Cardiac muscle cell (in vitro differentiated cells and primary cell): Measurements from ENCODE around the gene HIVEP2. TPM values are rescaled to one million over a fixed set of nuclear protein-coding genes. Genes with fewer than 3 reads are reported as not detected.
A peak's percentile ranks its signal among the peaks of the same experiment; 100 is the strongest.

Experiments
- DNase-seq, 2 donors: peaks; one replicate each; pipeline versions ENCODE4 v3.0.0 to v3.0.0-alpha.2; 2010 to 2017; ENCODE audit warnings: low read depth in 1 of 2, low spot score in 1 of 2
- H3K27ac ChIP-seq: fragments of 200-600 bp; sonication (generic); 2 replicates; pipeline ENCODE4 v1.5.1; 2016
- H3K27me3 ChIP-seq: fragments of 200-600 bp; sonication (generic); 2 replicates; pipeline ENCODE4 v1.6.0; 2016; ENCODE audit warnings: control low read depth
- H3K36me3 ChIP-seq: fragments of 200-600 bp; sonication (generic); 2 replicates; pipeline ENCODE4 v1.5.1; 2016; ENCODE audit warnings: control low read depth
- H3K4me1 ChIP-seq: fragments of 200-600 bp; sonication (generic); 2 replicates; pipeline ENCODE4 v1.8.1; 2017; ENCODE audit warnings: low read depth, mild to moderate bottlenecking, mixed run types
- H3K4me3 ChIP-seq: fragments of 200-600 bp; sonication (generic); 2 replicates; pipeline ENCODE4 v1.5.1; 2016; ENCODE audit warnings: mild to moderate bottlenecking
- H3K9me3 ChIP-seq: fragments of 200-600 bp; sonication (generic); 2 replicates; pipeline ENCODE4 v1.5.1; 2017; ENCODE audit warnings: low read depth, mild to moderate bottlenecking, control low read depth
- polyA plus RNA-seq: library from polyadenylated mRNA; unstranded; fragments of >200 nt; fragmentation: Nextera tagmentation; extraction: Ambion mirVana; gene quantifications from 2 replicates; pipeline ENCODE4 v1.2.1, GENCODE V29; 2016
- total RNA-seq: library from RNA; depleted of rRNA; stranded (reverse); fragments of >200 nt; gene quantifications from 2 replicates; pipeline ENCODE4 v1.2.3, GENCODE V29; 2016
- TF ChIP-seq, protein P1 (sequence below): IDR thresholded peaks from 2 replicates; pipeline ENCODE4 v1.5.1; 2012; ENCODE audit warnings: low read depth, mild to moderate bottlenecking, low read length

Gene HIVEP2
- total and polyA plus RNA-seq, 2 experiments from 2014 or later: 3.6 to 18.0 TPM

DNA sequence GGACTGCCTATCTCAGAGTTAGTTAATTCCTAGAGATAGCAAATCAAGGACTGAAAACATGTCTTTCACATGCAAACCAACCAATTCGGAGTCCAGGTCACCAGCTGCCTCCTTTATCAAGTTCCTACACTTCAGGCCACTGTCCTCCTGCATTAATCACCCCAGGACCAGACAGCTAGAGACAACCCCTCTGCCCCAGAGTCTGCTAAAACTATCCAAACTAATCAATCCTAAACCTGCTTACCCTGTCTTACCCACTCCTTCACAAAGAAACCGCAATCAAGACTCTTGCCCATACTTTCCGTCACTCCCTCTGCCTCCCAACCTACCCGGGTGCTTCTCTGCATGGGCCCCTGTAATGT lies 207.0 kb downstream of the HIVEP2 start:
- TF ChIP-seq, protein P1, sequence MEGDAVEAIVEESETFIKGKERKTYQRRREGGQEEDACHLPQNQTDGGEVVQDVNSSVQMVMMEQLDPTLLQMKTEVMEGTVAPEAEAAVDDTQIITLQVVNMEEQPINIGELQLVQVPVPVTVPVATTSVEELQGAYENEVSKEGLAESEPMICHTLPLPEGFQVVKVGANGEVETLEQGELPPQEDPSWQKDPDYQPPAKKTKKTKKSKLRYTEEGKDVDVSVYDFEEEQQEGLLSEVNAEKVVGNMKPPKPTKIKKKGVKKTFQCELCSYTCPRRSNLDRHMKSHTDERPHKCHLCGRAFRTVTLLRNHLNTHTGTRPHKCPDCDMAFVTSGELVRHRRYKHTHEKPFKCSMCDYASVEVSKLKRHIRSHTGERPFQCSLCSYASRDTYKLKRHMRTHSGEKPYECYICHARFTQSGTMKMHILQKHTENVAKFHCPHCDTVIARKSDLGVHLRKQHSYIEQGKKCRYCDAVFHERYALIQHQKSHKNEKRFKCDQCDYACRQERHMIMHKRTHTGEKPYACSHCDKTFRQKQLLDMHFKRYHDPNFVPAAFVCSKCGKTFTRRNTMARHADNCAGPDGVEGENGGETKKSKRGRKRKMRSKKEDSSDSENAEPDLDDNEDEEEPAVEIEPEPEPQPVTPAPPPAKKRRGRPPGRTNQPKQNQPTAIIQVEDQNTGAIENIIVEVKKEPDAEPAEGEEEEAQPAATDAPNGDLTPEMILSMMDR: no peak
- Histone ChIP-seq H3K27ac (no peak overlapping the region), H3K4me1 (no peaks in the 10 kb centered on the region), H3K9me3 (no peaks in the 10 kb centered on the region), H3K36me3 (no peaks in the 10 kb centered on the region), H3K4me3 (no peak overlapping the region), H3K27me3 (no peaks in the 10 kb centered on the region)
- DNase-seq: no peak

DNA sequence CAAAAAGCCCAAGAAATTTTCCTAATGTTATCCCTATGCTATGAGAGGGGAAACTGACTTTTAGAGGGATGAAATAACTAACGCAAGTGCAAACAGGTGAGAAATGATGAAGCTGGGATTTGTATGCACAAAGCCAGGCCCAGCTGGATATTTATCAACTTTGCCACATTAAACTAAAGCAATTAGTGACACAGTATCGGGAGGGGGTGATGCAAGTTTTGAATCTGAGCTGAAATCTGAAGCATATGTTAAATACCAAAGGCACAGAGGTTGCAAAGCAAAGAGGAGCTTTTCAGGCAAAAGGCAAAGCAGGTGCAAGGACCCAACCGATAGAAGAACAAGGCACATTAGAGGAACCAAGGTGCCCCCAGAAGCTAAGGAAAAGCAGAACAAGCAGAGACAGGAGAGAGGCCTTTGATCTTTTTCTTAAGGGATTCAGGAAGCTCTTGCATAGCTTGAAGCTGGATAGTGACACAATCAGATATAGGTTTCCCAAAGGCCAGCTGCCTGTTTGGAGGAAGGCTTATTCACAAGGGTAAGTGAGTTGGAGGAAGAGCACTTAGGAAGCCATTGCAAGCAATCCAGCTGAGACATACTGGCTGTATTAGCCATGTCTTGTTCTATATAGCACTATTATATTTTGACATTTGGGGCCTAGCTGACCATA lies 207.5 kb downstream of the HIVEP2 start:
- Histone ChIP-seq H3K36me3 (no peaks in the 10 kb centered on the region), H3K27ac (no peak overlapping the region), H3K4me1 (no peaks in the 10 kb centered on the region), H3K4me3 (no peak overlapping the region), H3K9me3 (no peaks in the 10 kb centered on the region), H3K27me3 (no peaks in the 10 kb centered on the region)
- DNase-seq: peak in 1 of 2 donors; percentile 54
- TF ChIP-seq, protein P1: no peak

DNA sequence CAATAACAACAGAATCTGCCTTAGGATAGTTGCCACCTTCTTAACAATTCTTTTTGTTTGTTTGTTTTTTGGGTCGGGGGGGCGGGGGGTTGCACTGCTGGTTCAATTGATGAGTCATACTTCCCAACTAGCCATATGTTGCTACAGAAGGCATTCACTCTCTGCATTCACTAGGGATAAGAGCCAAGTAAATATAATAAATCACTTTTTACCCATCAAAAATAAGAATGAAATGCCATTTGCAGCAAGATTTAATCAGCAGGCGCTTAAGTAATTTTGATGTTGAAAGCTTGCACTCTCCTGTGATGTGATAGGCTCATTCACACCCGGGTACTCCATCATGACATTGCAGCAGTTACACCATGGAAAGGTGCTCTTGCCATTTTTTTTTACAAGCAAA lies 209.8 kb downstream of the HIVEP2 start:
- H3K36me3 ChIP-seq: no peaks in the 10 kb centered on the region
- H3K27ac ChIP-seq: no peak overlapping the region
- no peaks in the 10 kb centered on the region for H3K4me1 ChIP-seq
- H3K9me3 ChIP-seq: no peaks in the 10 kb centered on the region
- H3K4me3 ChIP-seq: no peak overlapping the region
- TF ChIP-seq, protein P1: no peak
- peak in 1 of 2 donors; percentile 26 for DNase-seq
- no peaks in the 10 kb centered on the region for H3K27me3 ChIP-seq

DNA sequence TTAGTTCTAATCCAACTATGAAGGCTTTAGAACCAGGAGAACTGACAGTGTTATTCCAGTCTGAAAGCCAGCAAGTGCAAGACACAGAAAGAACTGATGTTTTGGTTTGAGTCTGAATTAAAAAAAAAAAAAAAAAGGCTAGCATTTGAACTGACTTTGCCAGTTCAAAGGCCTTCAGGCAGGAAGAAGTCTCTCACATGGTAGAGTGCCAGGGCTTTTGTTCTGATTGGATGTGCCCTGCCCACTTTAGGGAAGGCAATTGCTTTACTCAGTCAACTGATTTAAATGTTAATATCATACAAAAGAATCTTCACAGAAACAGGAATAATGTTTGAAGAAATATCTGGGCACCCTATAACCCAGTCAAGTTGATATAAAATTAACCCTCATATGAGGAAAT lies 212.2 kb downstream of the HIVEP2 start:
- Histone ChIP-seq H3K4me3 (no peak overlapping the region), H3K27ac (no peak overlapping the region), H3K36me3 (no peaks in the 10 kb centered on the region), H3K9me3 (no peaks in the 10 kb centered on the region), H3K27me3 (no peaks in the 10 kb centered on the region), H3K4me1 (peaks cover 8% of the 10 kb centered on the region)
- DNase-seq: no peak
- TF ChIP-seq, protein P1: no peak

DNA sequence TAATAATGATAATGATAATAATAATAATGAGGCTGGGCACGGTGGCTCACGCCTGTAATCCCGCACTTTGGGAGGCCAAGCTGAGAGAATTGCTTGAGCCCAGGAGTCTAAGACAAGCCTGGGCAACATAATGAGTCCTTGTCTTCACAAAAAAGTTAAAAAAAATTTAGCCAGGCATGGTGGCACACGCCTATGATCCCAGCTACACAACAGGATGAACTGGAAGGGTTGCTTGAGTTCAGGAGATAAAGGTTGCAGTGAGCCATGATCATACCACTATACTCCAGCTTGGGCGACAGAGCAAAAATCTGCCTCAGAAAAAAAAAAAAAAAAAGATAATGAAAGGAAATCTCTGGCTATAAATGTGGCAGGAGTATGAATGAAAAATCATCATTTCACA lies 213.4 kb downstream of the HIVEP2 start:
- Histone ChIP-seq H3K4me3 (no peak overlapping the region), H3K27ac (no peak overlapping the region), H3K4me1 (peaks cover 8% of the 10 kb centered on the region), H3K36me3 (no peaks in the 10 kb centered on the region), H3K27me3 (no peaks in the 10 kb centered on the region), H3K9me3 (no peaks in the 10 kb centered on the region)
- TF ChIP-seq, protein P1: no peak
- no peak for DNase-seq
